Measurements from ENCODE around the gene HRCT1. TPM values are rescaled to one million over a fixed set of nuclear protein-coding genes. Genes with fewer than 3 reads are reported as not detected.
"Not testable (repeated sequence)": the region's sequence is repeated elsewhere in the genome, so short reads cannot be mapped to it uniquely, and the experiment has no call there.

HRCT1 gene
- total RNA-seq, 4 donors from 2014 or later, result 5.1 to 17.5 (median 11.3) TPM

- DNase-seq (ENCODE audit: low spot score) (no peak), ATAC-seq (ENCODE audit: low FRiP score) (no peak)
- no peak for TF ChIP-seq CTCF (IDR thresholded peaks at IDR 0.05)
Observed at GRCh38 chr9:35891646-35892045, 14.4 kb upstream of the HRCT1 start.

GRCh38 chr9:35892051-35892450 lies 14.0 kb upstream of the HRCT1 start:
- DNase-seq (ENCODE audit: low spot score), result no peak
- no peak for TF ChIP-seq CTCF (IDR thresholded peaks at IDR 0.05)
- ATAC-seq (ENCODE audit: low FRiP score), result no peak

GRCh38 chr9:35896570-35896969 lies 9.4 kb upstream of the HRCT1 start:
- no peak for TF ChIP-seq CTCF (IDR thresholded peaks at IDR 0.05)
- ATAC-seq (ENCODE audit: low FRiP score), result no peak
- no peak for DNase-seq (ENCODE audit: low spot score)

- ATAC-seq (ENCODE audit: low FRiP score); DNase-seq (ENCODE audit: low spot score): not testable (repeated sequence)
Observed at GRCh38 chr9:35897376-35898099, 8.5 kb upstream of the HRCT1 start.

- DNase-seq (ENCODE audit: low spot score), result no peak
- TF ChIP-seq CTCF (IDR thresholded peaks at IDR 0.05), result no peak
- no peak for ATAC-seq (ENCODE audit: low FRiP score)
Observed at GRCh38 chr9:35898337-35898736, 7.7 kb upstream of the HRCT1 start.

GRCh38 chr9:35899021-35899420 lies 7.0 kb upstream of the HRCT1 start:
- no peak for ATAC-seq (ENCODE audit: low FRiP score)
- DNase-seq (ENCODE audit: low spot score), result no peak
- no peak for TF ChIP-seq CTCF (IDR thresholded peaks at IDR 0.05)

- ATAC-seq (ENCODE audit: low FRiP score) (no peak), DNase-seq (ENCODE audit: low spot score) (no peak)
Observed at GRCh38 chr9:35903049-35903448, 3.0 kb upstream of the HRCT1 start.

More at GRCh38 chr9:35903049-35903448, 3.0 kb upstream of the HRCT1 start:
- TF ChIP-seq CTCF (IDR thresholded peaks at IDR 0.05), result peak in 1 of 3 donors; percentile 41
